WERI-Rb-1 (cell line): ENCODE results near the gene ARRB2.
A peak's percentile ranks its signal among the peaks of the same experiment; 100 is the strongest.

Source experiments
- DNase-seq: peaks from one replicate; pipeline ENCODE4 v3.0.0-alpha.2; 2020
- H3K27ac ChIP-seq: fragments of 250-450 bp; sonication (Bioruptor Pico); 2 replicates; pipeline ENCODE4 v1.5.1; 2020; ENCODE audit warnings: mild to moderate bottlenecking, moderate library complexity
- H3K27me3 ChIP-seq: fragments of 250-450 bp; sonication (Bioruptor Pico); 2 replicates; pipeline ENCODE4 v1.5.1; 2021; ENCODE audit warnings: mild to moderate bottlenecking, low read depth, moderate library complexity; ENCODE audit not compliant: insufficient read depth, severe bottlenecking
- H3K36me3 ChIP-seq: fragments of 250-450 bp; sonication (Bioruptor Pico); 2 replicates; pipeline ENCODE4 v1.5.1; 2020; ENCODE audit warnings: mild to moderate bottlenecking, moderate library complexity
- H3K4me3 ChIP-seq: 2 replicates; pipeline ENCODE4 v1.5.1; 2011; ENCODE audit warnings: low read depth, mild to moderate bottlenecking, control low read depth, low read length
- H3K9me3 ChIP-seq: fragments of 250-450 bp; sonication (Bioruptor Pico); 2 replicates; pipeline ENCODE4 v1.5.1; 2021; ENCODE audit warnings: mild to moderate bottlenecking, moderate library complexity; ENCODE audit not compliant: severe bottlenecking
- TF ChIP-seq, protein P1 (sequence below): IDR thresholded peaks from 2 replicates; pipeline ENCODE4 v1.5.1; 2011; ENCODE audit warnings: low read depth, mild to moderate bottlenecking, control low read depth, inconsistent platforms, low read length

Gene ARRB2

DNA sequence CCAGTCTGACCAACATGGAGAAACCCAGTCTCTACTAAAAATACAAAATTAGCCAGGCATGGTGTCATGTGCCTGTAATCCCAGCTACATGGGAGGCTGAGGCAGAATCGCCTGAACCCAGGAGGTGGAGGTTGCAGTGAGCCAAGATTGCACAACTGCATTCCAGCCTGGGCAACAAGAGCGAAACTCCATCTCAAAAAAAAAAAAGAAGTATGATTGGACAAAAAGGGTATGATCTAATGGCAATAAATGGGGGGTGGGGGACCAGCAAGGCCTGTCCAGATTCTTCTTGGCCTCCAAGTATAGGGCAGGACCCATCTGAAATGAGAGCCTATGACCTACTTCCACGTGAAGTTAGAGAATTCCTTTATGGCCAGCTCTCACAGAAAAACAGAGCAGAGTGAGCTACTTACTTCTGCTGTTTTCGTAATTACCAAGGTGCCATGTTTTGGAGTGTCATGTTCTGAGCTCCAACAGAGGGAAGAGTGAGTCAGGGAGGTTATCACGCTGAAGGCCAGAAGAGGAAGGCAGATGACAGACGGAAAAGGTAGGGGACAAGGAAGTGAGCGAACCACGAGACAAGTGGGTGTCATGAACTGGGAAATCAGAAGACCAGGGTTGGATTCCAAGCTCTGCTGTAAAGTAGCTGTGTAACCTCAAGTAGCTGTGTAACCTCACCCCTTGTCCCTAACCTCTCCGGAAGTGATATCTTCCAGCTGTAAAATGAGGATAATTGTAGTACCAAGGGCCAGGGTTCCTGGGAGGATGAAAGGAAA, 25.6 kb downstream of the ARRB2 start:
- peaks cover 16% of the 10 kb centered on the region for H3K27me3 ChIP-seq
- no peak for DNase-seq
- no peaks in the 10 kb centered on the region for H3K9me3 ChIP-seq
- TF ChIP-seq, protein P1, sequence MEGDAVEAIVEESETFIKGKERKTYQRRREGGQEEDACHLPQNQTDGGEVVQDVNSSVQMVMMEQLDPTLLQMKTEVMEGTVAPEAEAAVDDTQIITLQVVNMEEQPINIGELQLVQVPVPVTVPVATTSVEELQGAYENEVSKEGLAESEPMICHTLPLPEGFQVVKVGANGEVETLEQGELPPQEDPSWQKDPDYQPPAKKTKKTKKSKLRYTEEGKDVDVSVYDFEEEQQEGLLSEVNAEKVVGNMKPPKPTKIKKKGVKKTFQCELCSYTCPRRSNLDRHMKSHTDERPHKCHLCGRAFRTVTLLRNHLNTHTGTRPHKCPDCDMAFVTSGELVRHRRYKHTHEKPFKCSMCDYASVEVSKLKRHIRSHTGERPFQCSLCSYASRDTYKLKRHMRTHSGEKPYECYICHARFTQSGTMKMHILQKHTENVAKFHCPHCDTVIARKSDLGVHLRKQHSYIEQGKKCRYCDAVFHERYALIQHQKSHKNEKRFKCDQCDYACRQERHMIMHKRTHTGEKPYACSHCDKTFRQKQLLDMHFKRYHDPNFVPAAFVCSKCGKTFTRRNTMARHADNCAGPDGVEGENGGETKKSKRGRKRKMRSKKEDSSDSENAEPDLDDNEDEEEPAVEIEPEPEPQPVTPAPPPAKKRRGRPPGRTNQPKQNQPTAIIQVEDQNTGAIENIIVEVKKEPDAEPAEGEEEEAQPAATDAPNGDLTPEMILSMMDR: no peak
- no peak overlapping the region for H3K4me3 ChIP-seq
- H3K27ac ChIP-seq: no peak overlapping the region
- H3K36me3 ChIP-seq: 0 out of 2 replicates have a peak, but pooled peaks cover 3% of the 10 kb centered on the region

DNA sequence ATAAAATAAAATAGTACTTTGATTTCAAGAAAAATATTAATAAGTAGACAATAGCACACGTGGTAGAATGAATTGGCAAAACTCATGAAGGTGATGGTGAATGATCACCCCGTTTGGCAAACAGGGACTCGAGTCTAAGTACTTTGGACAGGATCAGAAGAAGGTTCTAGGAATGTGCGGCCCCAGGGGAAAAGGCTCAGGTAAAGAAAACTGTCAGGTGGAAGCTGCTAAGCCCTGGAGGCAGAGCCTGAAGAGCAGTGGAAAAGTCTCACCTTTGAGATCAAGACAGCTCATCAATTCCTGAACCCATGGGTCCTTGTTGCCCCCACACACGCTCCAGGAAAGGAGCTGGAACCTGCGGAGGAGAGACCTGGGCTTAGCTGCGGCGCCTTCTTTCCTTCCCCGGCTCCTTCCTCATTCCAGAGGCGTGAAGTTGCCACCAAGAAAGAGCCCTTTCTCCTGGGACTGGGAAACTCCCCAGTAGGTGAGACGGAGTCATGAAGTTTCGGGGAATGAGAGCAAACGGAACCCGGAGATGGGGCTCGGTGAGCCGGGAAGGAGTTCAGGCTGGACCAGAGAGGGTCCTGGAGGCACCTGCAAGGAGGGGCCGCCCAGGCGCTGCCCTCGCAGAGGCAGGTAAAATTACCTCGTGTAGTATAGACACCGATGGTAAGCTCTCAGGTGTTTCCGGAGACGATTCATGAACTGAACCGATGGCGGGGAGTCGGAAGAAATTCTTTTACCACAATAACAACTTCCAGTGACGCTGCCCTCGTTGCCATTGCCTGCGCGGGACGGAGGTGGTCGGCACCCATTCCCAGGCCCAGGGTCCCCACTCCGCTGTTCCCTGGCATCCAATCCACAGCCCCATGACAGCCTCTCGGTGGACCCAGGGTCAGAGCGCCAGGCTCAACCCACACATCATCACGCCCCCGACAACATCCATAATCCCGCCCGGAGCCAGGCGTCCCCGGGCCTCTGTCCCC, 28.0 kb downstream of the ARRB2 start:
- no peak overlapping the region for H3K27ac ChIP-seq
- no peak for DNase-seq
- no peaks in the 10 kb centered on the region for H3K9me3 ChIP-seq
- peaks cover 16% of the 10 kb centered on the region for H3K27me3 ChIP-seq
- TF ChIP-seq, protein P1: no peak
- peak overlapping the region; percentile 68 for H3K4me3 ChIP-seq
- 0 out of 2 replicates have a peak, but pooled peaks cover 3% of the 10 kb centered on the region for H3K36me3 ChIP-seq

DNA sequence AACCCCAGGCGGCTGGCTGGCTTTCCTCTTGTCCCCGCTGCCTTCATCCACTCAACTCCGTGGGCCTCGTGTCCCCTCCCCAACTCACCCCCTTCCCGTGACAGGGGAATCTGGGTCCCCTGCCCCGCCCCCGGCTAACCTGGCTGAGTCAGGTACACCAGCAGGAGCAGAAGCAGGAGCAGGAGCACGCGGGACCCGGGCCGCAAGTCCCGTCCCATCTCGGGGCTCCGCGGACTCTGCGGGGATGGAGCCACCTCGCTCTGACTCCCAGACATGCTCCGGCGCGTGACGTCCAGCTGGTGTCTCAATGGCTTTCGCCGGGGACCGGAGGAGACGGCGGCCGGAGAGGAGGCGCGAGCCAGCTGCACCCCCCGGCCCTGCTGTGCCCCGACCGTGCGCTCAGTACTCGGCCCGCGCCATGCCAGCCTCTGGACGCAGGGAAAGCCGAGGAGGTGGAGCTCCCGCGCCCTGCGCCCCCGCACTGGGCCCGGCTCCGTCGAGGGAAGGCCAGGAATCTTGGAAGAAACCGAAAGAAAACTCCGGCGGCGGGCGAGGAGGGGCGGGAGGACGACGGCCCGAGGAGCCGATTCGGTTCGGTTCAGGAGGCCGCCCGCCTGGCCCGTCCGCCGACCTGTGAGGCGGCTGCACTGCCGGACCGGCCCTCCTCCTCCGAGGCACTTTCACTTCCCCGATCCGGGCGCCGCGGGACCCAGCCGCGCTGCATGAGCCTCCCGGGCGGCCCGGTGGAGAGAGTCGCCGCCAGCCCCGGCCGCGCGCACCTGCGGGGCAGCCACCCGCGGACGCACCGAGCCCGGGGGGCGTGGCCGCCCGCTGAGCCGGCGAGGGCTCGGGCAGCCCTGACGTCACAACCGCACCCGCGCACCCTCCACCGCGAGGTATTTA, 28.9 kb downstream of the ARRB2 start, which contains the start of the genes CXCL16 and ZMYND15:
TSS of gene CXCL16 (minus strand) at position 807 of the 903 bp plus-strand sequence. CDS start at position 218, 589 bp downstream.
TSS of gene ZMYND15 (plus strand) at position 712 of the 903 bp plus-strand sequence. CDS start 716 bp downstream, outside the sequence.
- H3K27ac ChIP-seq: peak within 1 kb of the TSS; percentile 33
- H3K36me3 ChIP-seq: 0 out of 2 replicates have a peak, but pooled peaks cover 3% of the 10 kb centered on the region
- no peaks in the 10 kb centered on the region for H3K9me3 ChIP-seq
- H3K4me3 ChIP-seq: peak within 1 kb of the TSS; percentile 68
- DNase-seq: peak; percentile 38
- TF ChIP-seq, protein P1: no peak
- H3K27me3 ChIP-seq: peaks cover 16% of the 10 kb centered on the region

DNA sequence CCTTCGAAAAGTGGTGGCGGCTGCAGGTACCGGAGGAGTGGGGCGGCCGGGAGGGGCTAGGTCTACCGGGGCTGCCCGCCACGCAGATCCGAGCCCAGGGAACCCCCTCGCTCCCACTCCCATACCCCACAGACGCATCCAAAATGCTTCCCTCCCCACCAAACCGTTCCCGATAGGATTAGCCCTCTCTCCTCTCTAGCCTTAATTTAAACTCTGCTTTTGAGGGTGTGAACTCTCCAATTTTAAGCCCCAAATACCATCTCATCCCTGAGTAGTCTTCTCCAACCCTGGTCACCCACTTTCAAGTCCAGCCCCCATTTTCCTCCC, 29.6 kb downstream of the ARRB2 start:
- peaks cover 16% of the 10 kb centered on the region for H3K27me3 ChIP-seq

More for the DNA sequence above, 29.6 kb downstream of the ARRB2 start:
- DNase-seq: no peak
- Histone ChIP-seq H3K9me3 (no peaks in the 10 kb centered on the region), H3K4me3 (peak overlapping the region; percentile 68), H3K36me3 (no peaks in the 10 kb centered on the region), H3K27ac (no peak overlapping the region)
- TF ChIP-seq, protein P1: no peak
